ENCODE measurements around the gene PDE6B.

- TF ChIP-seq CTCF (conservative IDR thresholded peaks at IDR 0.05; ENCODE audit: low read length), result no peak
- no peak for TF ChIP-seq EZH2phosphoT487 (IDR thresholded peaks at IDR 0.05; ENCODE audit: borderline replicate concordance, low read depth, low read length)
Observed at GRCh38 chr4:605702-606425, 19.5 kb upstream of the PDE6B start.
